Measurements from ENCODE around the gene ALPK3.

DNA sequence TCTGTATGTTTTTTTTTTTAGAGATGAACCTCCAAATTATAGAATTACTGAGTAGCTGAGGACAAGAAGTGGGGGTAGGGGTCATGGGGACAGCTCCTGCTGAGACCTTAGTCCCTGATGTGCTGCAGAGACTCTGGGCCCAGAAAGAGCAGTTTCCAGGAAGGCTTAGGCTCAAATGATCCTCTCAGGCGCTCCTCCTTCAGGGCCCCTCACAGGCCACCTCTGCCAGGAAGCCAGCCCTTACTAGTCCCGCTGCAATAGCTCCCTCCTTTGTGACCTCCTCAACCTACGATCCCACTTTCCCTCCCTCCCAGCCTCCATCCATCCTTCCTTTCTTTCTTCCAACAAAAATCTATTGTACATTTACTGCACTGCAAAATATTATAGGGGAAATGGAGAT is 91.9 kb downstream of the ALPK3 start:
- TF ChIP-seq CTCF (IDR thresholded peaks at IDR 0.05 in 2 of 3, conservative IDR thresholded peaks at IDR 0.05 in 1 of 3; ENCODE audit: borderline replicate concordance in 1 of 3, insufficient read depth in 1 of 3, low read depth in 2 of 3, low read length in 2 of 3) = no peak
- no peak for TF ChIP-seq ZNF274 (IDR thresholded peaks at IDR 0.05; ENCODE audit: low read depth, low read length)
- TF ChIP-seq POLR2A (IDR thresholded peaks at IDR 0.05; ENCODE audit: borderline replicate concordance, extremely low read depth, insufficient read depth, insufficient read length) = no peak
- no peak for TF ChIP-seq TCF7L2 (IDR thresholded peaks at IDR 0.05; ENCODE audit: borderline replicate concordance, extremely low read depth, insufficient read depth, insufficient read length)
- TF ChIP-seq EZH2 (IDR thresholded peaks at IDR 0.05) = no peak
- TF ChIP-seq YY1 (IDR thresholded peaks at IDR 0.05; ENCODE audit: extremely low read depth, insufficient replicate concordance, low read depth, low read length) = no peak
- no peak for TF ChIP-seq RAD21 (IDR thresholded peaks at IDR 0.05; ENCODE audit: low read depth)
- TF ChIP-seq REST (IDR thresholded peaks at IDR 0.05; ENCODE audit: low read depth) = no peak
- TF ChIP-seq POLR2AphosphoS5 (IDR thresholded peaks at IDR 0.05; ENCODE audit: low read depth, low read length) = no peak
- no peak for TF ChIP-seq EZH2phosphoT487 (IDR thresholded peaks at IDR 0.05; ENCODE audit: borderline replicate concordance)
- TF ChIP-seq JUND (IDR thresholded peaks at IDR 0.05) = no peak
